AG08396 (cell line): ENCODE results near the gene MAPK8.

Source experiments
- DNase-seq: peaks from one replicate; pipeline ENCODE4 v3.0.0; 2012; ENCODE audit warnings: low spot score, mixed read lengths

The MAPK8 gene

DNA sequence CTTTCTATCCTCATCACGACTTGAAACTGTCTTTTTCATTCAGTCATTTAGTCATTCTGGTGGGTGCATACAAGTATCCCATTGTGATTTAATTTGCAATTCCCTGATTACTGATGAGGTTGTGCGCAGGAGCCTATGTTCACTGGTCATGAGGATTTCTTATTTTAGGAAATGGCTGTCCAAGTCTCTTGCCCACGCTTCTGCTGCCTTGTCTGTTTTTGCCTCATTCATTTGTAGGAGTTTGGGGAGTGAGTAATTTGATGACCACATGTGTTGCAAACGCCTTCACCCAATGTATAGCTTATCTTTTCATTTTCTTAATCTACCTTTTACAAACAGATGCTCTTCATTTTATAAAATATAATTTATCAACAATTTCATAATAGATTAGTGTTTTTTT, 171.1 kb downstream of the MAPK8 start:
- DNase-seq = no peak

DNA sequence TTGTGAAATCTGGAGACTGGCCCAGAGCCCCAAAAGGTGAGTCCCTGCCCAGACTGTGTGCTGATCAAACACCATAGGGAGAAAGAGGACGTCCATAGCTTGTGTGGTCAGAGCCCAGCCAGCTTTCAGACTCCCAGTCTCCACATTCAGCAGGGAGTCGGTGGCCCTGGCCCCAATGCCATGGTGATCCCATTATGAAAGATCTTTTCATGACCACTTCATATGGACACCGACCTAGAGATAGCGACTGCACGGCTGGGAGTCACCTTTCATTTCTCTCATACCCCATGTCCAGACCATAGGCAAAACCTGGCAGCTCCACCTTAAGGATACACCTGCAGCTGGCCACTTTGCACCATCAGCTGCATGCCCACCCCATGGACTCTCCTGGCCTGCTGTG, 172.0 kb downstream of the MAPK8 start:
- no peak for DNase-seq

DNA sequence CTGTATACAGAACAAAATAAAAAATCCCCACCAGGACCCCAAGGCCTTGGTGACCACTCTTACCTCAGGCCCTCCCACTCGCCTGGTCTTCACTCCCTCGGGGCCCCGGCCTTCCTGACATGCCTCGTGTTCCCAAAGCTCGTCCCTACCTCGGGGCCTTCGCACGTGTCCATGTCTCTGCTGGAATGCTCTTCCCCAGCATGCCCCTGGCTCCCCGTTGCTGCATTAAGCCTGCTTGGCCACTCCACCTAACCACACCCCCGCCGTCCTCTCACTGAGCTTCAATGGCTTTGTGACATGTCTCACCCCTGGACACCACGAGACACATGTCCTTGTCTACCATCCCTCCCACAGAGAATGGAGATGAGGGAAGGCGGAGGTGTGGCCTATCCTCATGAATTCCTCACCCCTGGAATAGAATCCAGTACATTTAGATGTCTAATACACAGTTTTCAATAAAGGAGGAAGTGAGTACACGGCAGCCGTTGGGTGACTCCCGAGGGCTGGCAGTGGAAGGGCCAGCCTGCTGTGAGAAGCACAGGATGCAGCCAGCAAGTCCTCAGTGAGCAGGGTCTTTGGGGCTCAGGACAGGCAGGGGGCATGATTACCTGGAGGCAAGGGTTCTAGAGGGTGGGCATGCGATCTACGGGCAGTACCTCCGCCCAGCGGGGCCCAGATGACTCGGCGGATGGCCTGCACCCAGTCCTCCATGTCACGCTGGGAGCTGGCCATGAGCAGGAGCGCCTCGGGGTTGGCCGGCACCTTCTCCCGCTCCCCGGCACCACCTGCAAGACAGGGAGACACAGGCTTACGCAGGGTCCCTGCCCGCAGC, 172.7 kb downstream of the MAPK8 start:
- DNase-seq = no peak

DNA sequence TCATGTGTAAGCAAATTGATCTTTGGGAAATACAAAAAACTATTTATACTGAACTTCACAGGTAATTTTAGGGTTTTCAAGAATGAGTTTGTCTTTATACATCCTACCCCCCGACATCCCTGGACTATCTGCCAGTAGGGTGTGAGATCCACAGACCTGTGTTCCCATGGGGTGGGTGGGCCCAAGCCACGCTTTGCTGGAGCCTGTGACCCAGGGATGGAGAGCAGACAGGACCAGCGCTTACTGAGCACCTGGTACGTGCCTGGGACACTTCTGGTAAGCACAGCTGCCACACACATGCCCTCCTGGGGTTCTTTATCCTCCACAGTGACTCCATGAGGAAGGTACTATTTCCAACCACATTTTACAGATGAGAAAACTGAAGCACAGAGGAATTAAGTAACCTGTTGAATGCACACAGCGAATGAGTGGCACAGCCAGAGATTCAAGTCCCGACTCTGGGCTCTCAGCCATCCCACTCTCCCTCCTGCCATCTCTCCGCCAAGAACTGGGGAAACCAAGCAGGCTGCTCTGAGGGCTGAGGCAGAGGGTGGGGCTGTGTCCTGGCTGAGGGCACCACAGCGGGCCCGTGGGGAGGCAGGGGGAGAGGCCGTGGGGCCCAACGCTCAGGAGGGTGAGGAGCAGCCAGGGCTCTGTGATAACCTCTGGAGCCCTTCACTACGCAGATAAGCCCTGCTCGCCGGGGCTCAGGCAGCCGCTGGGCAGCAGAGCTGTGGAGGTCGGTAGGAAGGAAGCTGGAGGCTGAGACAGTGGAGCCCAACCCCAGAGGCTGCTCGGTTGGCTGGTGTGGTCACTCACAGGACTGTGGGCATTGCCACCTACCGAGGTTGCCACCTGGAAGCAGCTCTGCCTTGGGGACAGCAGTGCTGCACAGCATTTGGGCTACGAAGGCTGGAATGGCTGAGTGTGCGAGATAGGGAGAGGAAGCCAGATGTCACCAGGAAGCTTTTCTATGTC, 174.2 kb downstream of the MAPK8 start:
- no peak for DNase-seq

DNA sequence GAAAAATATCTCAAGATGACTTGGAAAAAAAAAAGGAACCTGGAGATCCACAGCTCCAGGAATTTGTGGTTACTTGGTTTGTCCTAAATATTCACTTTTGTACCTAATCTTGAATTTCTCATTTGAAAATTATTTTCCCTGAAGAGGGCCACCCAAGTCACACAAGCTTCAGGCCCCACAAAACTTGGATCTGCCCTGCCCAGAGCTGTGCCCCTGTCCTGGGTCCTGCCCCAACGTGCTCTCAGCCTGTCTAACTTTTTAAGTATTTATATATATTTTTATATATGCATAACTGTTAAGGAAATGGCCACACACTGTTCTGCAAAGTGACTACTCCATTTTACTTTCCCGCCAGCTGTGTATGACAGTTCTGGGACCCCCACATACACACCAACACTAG, 174.9 kb downstream of the MAPK8 start:
- DNase-seq = no peak

DNA sequence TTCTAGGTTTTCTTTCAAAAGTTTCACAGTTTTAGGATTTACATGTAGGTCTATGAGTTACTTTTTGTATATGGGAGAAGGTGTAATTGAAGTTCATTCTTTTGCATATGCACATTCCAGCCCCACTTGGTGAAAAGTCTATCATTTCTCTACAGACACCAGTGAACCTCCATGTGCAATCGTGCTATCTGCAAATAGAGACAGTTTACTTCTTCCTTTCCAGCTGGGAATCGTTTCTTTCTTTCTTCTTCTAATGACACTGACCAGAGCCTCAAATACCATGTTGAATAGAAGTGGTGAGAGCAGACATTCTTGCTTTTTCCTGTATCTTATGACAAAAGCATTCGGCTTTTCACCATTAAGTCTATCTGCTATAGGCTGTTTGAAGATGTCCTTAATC, 175.7 kb downstream of the MAPK8 start:
- no peak for DNase-seq

DNA sequence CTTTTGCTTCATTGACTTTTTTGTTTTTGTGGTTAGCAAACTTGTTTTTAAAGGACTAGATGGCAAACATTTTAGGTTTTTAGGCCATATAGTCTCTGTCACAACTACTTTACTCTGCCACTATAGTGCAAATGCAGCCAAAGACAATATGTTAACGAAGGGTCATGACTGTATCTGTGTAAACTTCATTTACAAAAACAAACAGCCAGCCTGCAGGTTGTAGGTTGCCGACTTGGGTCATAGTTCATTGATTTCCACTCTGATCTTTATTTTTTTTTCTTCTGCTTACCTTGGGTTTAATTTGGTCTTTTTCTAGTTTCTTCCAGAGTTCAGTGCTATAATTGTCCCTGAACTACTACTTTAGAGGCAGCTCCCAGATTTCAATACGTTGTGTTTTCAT, 178.4 kb downstream of the MAPK8 start:
- DNase-seq = no peak

DNA sequence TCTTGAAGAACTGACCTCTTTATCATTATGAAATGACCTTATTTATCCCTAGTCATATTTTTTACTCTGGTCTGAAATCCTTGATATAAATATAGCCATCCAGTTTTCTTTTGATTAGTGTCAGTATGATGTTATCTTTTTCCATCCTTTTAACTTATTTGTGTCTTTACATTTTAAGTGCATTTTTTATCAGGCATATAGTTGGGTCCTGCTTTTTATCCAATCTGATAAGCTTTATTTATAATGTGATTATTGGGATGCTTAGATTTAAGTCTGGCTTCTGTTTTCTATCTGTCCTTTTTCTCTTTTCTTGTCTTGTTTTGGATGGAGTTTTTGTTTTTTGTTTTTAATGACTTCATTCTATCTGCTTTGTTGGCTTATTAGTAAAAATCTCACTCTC, 179.2 kb downstream of the MAPK8 start:
- DNase-seq = no peak

DNA sequence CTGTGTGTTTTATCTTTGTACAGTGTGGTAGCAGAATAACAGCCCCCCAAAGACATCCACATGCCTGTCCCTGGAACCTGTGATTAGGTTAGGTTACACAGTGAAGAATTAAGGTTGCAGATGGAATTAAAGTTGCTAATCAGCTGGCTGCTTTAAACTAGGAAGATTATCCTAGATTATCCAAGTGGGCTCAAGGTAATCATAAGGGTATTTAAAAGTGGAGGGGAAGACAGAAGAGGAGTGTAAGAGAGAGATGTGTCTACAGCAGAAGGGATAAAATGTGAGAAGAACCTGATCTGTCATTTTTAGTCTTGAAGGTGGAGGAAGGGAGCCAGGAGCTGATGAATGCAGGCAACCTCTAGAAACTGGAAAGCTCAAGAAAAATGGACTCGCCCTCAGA, 180.8 kb downstream of the MAPK8 start:
- DNase-seq = no peak
